ENCODE results near the gene BRD4.

The BRD4 gene

DNA sequence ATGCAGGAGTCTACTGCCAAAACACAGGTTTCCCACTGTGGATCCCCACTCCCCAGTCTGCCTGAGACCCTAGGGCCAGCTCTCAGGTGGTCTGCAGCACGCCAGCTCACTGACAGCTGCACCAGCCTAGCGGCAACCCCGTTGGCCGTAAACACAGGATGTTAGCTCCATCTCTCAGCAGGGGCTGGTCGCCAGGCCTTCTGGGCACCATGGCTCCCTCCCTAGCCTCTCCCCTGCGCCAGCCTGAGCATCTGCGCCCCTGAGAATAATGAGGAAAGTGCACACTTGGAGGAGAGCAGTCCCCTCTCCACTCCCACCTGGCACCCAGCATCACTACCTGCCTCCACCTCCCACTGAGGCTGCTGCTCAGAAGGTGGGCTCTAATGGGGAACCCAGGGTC lies 79.3 kb downstream of the BRD4 start:
- DNase-seq (ENCODE audit: low read depth) = no peak
- no peak overlapping the region for H3K4me3 ChIP-seq (ENCODE audit: control insufficient read depth, low read depth, low read length)

DNA sequence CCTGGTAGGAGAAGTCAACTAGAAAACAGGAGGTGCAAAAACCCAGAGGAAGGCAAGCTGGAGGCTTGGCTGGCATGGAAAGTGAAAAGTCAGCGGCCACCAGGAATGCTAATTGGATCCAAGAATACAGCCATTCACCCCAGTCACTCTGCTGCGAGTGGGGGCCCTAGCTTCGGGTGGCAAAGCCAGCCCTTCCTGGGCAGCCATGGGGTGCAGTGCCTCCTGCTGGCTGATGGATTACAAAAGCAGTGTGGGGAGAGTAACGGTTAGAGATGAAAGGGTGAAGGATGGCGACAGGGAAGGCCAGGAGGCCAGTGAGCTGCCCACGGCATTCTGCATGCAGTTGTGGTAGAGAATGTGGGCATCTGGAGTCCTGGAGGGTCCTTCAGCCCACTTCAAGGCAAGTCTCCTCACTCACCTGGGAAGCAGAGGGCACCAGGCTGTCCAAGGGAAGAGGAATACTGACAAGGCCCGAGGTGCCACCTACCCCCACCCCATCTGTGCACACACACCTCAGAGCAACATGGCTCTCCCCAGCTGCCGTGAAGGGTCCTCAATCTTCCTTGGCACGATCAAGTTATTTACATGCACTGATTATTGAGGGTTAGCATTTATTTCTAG lies 79.8 kb downstream of the BRD4 start:
- TF ChIP-seq, protein P1, sequence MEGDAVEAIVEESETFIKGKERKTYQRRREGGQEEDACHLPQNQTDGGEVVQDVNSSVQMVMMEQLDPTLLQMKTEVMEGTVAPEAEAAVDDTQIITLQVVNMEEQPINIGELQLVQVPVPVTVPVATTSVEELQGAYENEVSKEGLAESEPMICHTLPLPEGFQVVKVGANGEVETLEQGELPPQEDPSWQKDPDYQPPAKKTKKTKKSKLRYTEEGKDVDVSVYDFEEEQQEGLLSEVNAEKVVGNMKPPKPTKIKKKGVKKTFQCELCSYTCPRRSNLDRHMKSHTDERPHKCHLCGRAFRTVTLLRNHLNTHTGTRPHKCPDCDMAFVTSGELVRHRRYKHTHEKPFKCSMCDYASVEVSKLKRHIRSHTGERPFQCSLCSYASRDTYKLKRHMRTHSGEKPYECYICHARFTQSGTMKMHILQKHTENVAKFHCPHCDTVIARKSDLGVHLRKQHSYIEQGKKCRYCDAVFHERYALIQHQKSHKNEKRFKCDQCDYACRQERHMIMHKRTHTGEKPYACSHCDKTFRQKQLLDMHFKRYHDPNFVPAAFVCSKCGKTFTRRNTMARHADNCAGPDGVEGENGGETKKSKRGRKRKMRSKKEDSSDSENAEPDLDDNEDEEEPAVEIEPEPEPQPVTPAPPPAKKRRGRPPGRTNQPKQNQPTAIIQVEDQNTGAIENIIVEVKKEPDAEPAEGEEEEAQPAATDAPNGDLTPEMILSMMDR (conservative IDR thresholded peaks at IDR 0.05; ENCODE audit: control insufficient read depth, insufficient read depth, low read depth, low read length) = peak; percentile 67
- no peak overlapping the region for H3K4me3 ChIP-seq (ENCODE audit: control insufficient read depth, low read depth, low read length)
- peak; percentile 68 for DNase-seq (ENCODE audit: low read depth)

More for the DNA sequence above, 79.3 kb downstream of the BRD4 start:
- TF ChIP-seq, protein P1 (conservative IDR thresholded peaks at IDR 0.05; ENCODE audit: control insufficient read depth, insufficient read depth, low read depth, low read length) = no peak

DNA sequence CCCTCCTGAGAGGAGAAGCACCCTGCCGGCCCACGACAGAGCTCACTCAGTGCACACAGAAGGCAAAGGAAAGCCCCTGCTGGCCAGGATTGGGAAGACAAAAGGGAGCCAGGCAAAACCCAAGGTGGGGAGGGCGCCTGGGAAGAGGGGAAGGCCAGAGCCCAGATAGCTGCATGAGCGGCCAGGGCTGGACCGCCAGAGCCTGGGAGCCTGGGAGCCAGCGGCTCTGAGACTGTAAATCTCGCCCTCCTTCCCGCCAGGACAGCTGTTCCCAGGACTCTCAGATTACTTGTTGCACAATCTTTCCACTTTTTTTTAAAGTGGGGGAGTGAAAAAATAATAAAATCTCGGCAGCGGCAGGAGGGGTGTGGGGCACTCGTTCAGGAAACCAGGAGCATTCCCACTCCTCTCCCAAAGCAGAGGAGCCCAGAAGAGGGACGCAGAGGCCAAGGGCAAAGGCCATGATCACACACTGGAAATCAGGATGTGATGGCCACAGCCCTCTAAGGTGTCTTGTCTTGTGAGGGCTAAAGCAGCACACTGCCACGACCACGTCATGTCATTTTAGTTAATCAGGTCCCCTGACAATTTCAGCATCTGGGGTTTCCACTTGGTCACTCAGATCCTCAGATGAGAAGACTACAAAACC lies 80.5 kb downstream of the BRD4 start:
- no peak overlapping the region for H3K4me3 ChIP-seq (ENCODE audit: control insufficient read depth, low read depth, low read length)
- DNase-seq (ENCODE audit: low read depth) = peak; percentile 98
- TF ChIP-seq, protein P1 (conservative IDR thresholded peaks at IDR 0.05; ENCODE audit: control insufficient read depth, insufficient read depth, low read depth, low read length) = peak; percentile 70

DNA sequence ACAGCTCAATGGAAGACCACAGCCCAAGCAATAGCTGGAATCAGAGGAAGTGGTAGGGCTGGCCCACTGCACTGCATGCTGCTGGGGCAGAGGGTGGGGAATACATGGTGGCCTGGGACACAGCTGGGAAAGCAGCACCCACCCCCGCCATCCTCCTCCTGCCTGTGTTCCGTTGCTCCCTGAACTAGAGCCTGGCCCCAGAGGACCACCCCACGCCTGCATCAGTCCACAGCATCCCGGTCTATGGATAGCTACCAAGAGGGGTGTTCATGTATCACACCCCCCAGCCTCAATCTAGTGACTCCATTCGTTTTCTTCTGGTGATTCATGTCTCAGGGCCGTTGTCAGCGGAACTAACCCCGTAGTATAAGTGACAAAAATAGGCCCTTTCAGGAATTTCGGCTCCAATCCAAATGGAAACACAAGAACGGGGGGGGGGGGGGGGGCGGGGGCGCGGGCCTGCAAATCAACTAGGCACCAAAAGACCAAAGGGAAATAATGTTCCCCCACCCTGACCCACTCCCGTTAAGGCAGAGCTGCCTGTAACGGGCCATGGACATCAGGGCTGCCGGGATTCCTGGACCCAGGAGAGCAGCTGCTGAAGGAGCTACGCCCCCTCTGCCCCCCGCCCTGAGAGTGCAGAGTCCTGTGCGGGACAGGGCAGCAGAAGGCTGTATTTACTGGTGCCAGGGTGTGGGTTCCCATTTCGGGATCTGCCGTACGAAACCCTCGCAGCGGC lies 81.2 kb downstream of the BRD4 start:
- no peak overlapping the region for H3K4me3 ChIP-seq (ENCODE audit: control insufficient read depth, low read depth, low read length)
- peak; percentile 87 for DNase-seq (ENCODE audit: low read depth)
- TF ChIP-seq, protein P1 (conservative IDR thresholded peaks at IDR 0.05; ENCODE audit: control insufficient read depth, insufficient read depth, low read depth, low read length) = no peak

DNA sequence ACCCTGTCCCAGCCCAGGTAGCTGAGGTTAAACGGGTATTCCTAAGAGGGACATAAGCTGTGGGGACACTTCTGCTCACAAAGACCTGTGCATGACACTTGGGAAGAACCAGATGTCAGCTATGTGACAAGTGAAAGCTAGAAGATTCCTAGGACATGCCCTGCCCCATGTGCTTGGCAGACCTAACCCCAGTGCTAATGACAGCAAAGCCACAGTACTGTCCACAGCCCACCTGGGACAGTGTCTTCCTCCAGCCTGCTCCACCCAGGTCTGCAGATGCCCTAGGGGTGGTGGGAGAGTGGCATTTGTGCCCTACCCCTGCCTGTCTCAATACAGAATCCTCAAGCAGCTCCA lies 81.7 kb downstream of the BRD4 start:
- H3K4me3 ChIP-seq (ENCODE audit: control insufficient read depth, low read depth, low read length) = no peak overlapping the region
- TF ChIP-seq, protein P1 (conservative IDR thresholded peaks at IDR 0.05; ENCODE audit: control insufficient read depth, insufficient read depth, low read depth, low read length) = no peak
- DNase-seq (ENCODE audit: low read depth) = no peak

DNA sequence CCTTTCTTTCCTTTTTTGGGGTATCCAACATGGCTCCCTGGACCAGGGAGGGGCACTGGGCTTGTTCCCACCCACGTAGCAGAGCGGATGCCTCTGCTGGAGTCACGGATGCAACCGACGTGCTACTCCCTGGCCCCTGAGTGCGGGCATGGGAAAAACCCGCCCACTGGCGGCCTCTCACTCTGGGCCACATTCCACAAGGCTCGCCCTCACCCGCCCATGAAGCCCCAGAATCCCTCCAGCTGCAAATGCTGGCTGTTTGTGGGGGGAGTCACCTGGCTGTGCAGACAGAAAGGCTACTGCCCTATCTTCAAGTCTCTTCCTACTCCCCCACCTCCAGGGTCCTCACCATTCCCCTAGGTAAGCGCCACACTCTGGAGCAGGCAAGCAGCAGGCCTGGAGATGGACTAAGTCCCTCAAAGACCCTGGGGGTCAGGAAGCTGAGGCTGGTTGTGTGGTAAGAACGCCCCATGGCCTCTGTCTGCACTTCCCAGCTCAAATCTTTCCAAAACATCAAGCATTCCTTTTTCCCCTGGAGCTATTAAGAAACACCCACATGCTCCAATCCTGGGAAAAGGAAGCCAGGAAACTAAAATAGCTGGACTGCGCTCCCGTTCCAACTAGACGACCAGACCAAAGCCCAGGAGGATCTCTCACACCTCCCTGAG lies 82.2 kb downstream of the BRD4 start:
- TF ChIP-seq, protein P1 (conservative IDR thresholded peaks at IDR 0.05; ENCODE audit: control insufficient read depth, insufficient read depth, low read depth, low read length) = no peak
- no peak overlapping the region for H3K4me3 ChIP-seq (ENCODE audit: control insufficient read depth, low read depth, low read length)
- peak; percentile 95 for DNase-seq (ENCODE audit: low read depth)

Data from fibroblast of mammary gland (primary cell).